Suprapubic skin (tissue), 3 donors: Measurements from ENCODE around the gene PLEKHG7.

Experiments
- CTCF ChIP-seq, 2 donors: fragments of 200-600 bp in 1 of 2; fragments of 450-650 bp in 1 of 2; sonication (generic) in 1 of 2; IDR thresholded peaks; one replicate each; pipeline ENCODE4 v1.5.1; 2016 to 2019; ENCODE audit warnings: antibody characterized with exemption in 2 of 2, mild to moderate bottlenecking in 1 of 2, moderate library complexity in 1 of 2
- POLR2AphosphoS5 ChIP-seq, 3 donors: sonication (generic); formaldehyde crosslinking; IDR thresholded peaks; one replicate each; pipeline ENCODE4 v1.6.1; 2017; ENCODE audit warnings: antibody characterized with exemption in 3 of 3

- TF ChIP-seq CTCF (IDR thresholded peaks at IDR 0.05): no peak
- no peak for TF ChIP-seq POLR2AphosphoS5 (IDR thresholded peaks at IDR 0.05)
Measured at GRCh38 chr12:92721656-92722055, 18.9 kb downstream of the PLEKHG7 start.
